ENCODE results near the gene CBX8. TPM values are rescaled to one million over a fixed set of nuclear protein-coding genes. Genes with fewer than 3 reads are reported as not detected.

The CBX8 gene
- total and polyA plus RNA-seq, 10 donors = 2.1 to 5.6 (median 3.4) TPM

- Histone ChIP-seq H3K36me3 (no peaks in the 10 kb centered on the region), H3K27ac (no peak overlapping the region), H3K4me3 (peak overlapping the region in 1 of 8 donors; percentile 22), H3K4me1 (peaks cover 28 to 75% (median 69%) of the 10 kb centered on the region in 6 donors), H3K9me3 (peaks cover 0 to 30% (median 0%) of the 10 kb centered on the region in 8 donors), H3K27me3 (replicated peaks in 1 of 7) (peaks cover 53 to 100% (median 99%) of the 10 kb centered on the region in 7 donors)
- intact Hi-C loops (cut with DNase I; ENCODE audit: low total_unique reads) = loop anchor here (5.0 kb wide), 1 partner anchor 39 kb away; no protein-coding TSS in a partner anchor
- TF ChIP-seq POLR2A (IDR thresholded peaks at IDR 0.05) (no peak), POLR2AphosphoS5 (IDR thresholded peaks at IDR 0.05) (no peak), CTCF (IDR thresholded peaks at IDR 0.05 in 8 of 11, conservative IDR thresholded peaks at IDR 0.05 in 3 of 11) (no peak)
- WGBS, 5 donors = 6 to 18% (median 7%) methylated on average over 44 to 57 of the region's 57 CpGs
- no peak for DNase-seq
These were observed 6.0 kb upstream of the CBX8 start for GRCh38 chr17:79802736-79803420.

- H3K27me3 ChIP-seq (replicated peaks in 1 of 7) = peaks cover 53 to 100% (median 99%) of the 10 kb centered on the region in 7 donors
- intact Hi-C loops (cut with DNase I; ENCODE audit: low total_unique reads) = loop anchor here (5.0 kb wide), 1 partner anchor 40 kb away; no protein-coding TSS in a partner anchor
- H3K27ac ChIP-seq = no peak overlapping the region
- H3K4me3 ChIP-seq = peak overlapping the region in 1 of 8 donors; percentile 22
- peaks cover 0 to 30% (median 0%) of the 10 kb centered on the region in 8 donors for H3K9me3 ChIP-seq
- 8 to 13% (median 11%) methylated on average over 11 of the region's 11 CpGs for WGBS, 5 donors
- TF ChIP-seq CTCF (IDR thresholded peaks at IDR 0.05 in 8 of 11, conservative IDR thresholded peaks at IDR 0.05 in 3 of 11) = no peak
- no peak for TF ChIP-seq POLR2AphosphoS5 (IDR thresholded peaks at IDR 0.05)
- TF ChIP-seq POLR2A (IDR thresholded peaks at IDR 0.05) = no peak
- peaks cover 30 to 82% (median 74%) of the 10 kb centered on the region in 6 donors for H3K4me1 ChIP-seq
- DNase-seq = no peak
- no peaks in the 10 kb centered on the region for H3K36me3 ChIP-seq
These were observed 5.3 kb upstream of the CBX8 start for GRCh38 chr17:79802039-79802735.

DNA sequence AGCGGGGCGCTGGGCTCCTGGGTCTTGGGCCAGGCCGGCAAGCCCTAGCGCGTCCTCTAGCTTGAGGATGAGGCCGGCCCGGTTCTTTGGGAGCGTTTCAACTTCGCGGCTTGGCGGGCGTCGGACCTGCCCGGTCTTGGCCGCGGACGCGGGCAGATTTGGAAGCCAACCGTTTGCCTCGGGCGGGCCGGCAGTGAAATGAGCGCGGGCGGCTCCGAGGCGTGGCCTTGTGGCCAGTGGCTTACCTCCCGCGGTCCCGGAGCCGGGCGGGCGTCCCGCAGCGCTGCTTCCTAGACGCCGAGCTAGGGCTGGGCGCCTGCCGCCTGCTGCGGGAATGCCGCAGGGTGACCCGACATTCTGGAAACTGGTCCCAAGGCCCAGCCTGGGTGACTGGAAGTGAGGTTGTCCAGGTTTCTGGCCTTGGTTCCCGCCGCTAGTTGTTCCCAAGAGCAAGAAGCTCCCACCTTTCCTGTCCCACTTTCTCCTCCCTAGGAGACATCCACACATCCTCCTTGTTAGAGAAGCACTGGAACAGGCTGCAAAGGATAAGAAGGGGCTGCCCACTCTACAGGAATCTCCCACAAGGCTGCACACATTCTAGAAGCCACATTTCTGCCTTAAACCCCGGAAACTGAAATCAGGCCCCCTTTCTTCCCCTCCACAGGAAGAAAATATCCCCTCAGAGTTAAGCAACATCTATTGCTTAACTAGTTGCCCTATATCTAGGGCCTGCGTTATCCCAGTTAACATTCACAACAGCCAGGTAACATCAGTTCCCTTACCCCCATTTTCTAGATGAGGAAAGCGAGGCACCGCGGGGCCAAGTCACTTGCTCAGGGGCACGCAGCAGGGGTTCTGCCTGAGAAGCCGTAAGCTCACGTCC, 4.5 kb upstream of the CBX8 start:
- no peaks in the 10 kb centered on the region for H3K36me3 ChIP-seq
- TF ChIP-seq CTCF (IDR thresholded peaks at IDR 0.05 in 8 of 11, conservative IDR thresholded peaks at IDR 0.05 in 3 of 11) (peak in 1 of 11 experiments; percentile 14), POLR2AphosphoS5 (IDR thresholded peaks at IDR 0.05) (no peak)
- no peak overlapping the region for H3K27ac ChIP-seq
- peak overlapping the region in 1 of 8 donors; percentile 80 for H3K4me3 ChIP-seq
- peaks cover 51 to 93% (median 91%) of the 10 kb centered on the region in 7 donors for H3K27me3 ChIP-seq (replicated peaks in 1 of 7)
- intact Hi-C loops (cut with DNase I; ENCODE audit: low total_unique reads) = loop anchor here (5.0 kb wide), 1 partner anchor 41 kb away; no protein-coding TSS in a partner anchor
- H3K9me3 ChIP-seq = peaks cover 0 to 30% (median 0%) of the 10 kb centered on the region in 8 donors
- H3K4me1 ChIP-seq = peaks cover 31 to 86% (median 79%) of the 10 kb centered on the region in 6 donors
- 5 to 16% (median 9%) methylated on average over 19 to 52 of the region's 52 CpGs for WGBS, 5 donors
- DNase-seq = no peak

All from spleen (tissue), 11 donors.